Mucosa of stomach (tissue), 1 donor: ENCODE results near the gene RPL27A.

Experiments used
- H3K27me3 ChIP-seq: one replicate; pipeline ENCODE4 v1.7.0; 2013; ENCODE audit warnings: mild to moderate bottlenecking, low read length; ENCODE audit not compliant: control insufficient read depth, insufficient read depth
- H3K36me3 ChIP-seq: one replicate; pipeline ENCODE4 v1.7.0; 2013; ENCODE audit warnings: low read length; ENCODE audit not compliant: control insufficient read depth, insufficient read depth
- H3K4me1 ChIP-seq: one replicate; pipeline ENCODE4 v1.7.0; 2013; ENCODE audit warnings: mild to moderate bottlenecking, low read length; ENCODE audit not compliant: control insufficient read depth, insufficient read depth
- H3K4me3 ChIP-seq: one replicate; pipeline ENCODE4 v1.7.0; 2013; ENCODE audit warnings: low read length
- H3K9ac ChIP-seq: one replicate; pipeline ENCODE4 v1.7.0; 2013; ENCODE audit warnings: mild to moderate bottlenecking, low read length, moderate library complexity
- H3K9me3 ChIP-seq: one replicate; pipeline ENCODE4 v1.7.0; 2013; ENCODE audit warnings: mild to moderate bottlenecking, low read length, moderate library complexity; ENCODE audit not compliant: control insufficient read depth
- donor health status: Pancreatic carcinoma.

Gene RPL27A

GRCh38 chr11:8692417-8692816 lies 9.8 kb downstream of the RPL27A start:
- H3K9me3 ChIP-seq, result no peaks in the 10 kb centered on the region
- H3K27me3 ChIP-seq, result no peaks in the 10 kb centered on the region
- no peak overlapping the region for H3K4me3 ChIP-seq
- H3K36me3 ChIP-seq, result peaks cover 14% of the 10 kb centered on the region
- H3K4me1 ChIP-seq, result peaks cover 5% of the 10 kb centered on the region
- H3K9ac ChIP-seq, result no peak overlapping the region

GRCh38 chr11:8693010-8693551 lies 10.5 kb downstream of the RPL27A start:
- Histone ChIP-seq H3K27me3 (no peaks in the 10 kb centered on the region), H3K4me3 (no peak overlapping the region), H3K9ac (no peak overlapping the region), H3K9me3 (no peaks in the 10 kb centered on the region), H3K4me1 (no peaks in the 10 kb centered on the region), H3K36me3 (peaks cover 14% of the 10 kb centered on the region)

- peaks cover 15% of the 10 kb centered on the region for H3K36me3 ChIP-seq
- no peak overlapping the region for H3K4me3 ChIP-seq
- no peak overlapping the region for H3K9ac ChIP-seq
- H3K27me3 ChIP-seq, result no peaks in the 10 kb centered on the region
- H3K4me1 ChIP-seq, result no peaks in the 10 kb centered on the region
- H3K9me3 ChIP-seq, result no peaks in the 10 kb centered on the region
Measured at GRCh38 chr11:8693555-8693954, 11.0 kb downstream of the RPL27A start.

- peaks cover 2% of the 10 kb centered on the region for H3K4me1 ChIP-seq
- peaks cover 19% of the 10 kb centered on the region for H3K36me3 ChIP-seq
- H3K9me3 ChIP-seq, result no peaks in the 10 kb centered on the region
- H3K4me3 ChIP-seq, result no peak overlapping the region
- H3K9ac ChIP-seq, result no peak overlapping the region
- no peaks in the 10 kb centered on the region for H3K27me3 ChIP-seq
Measured at GRCh38 chr11:8694137-8694536, 11.5 kb downstream of the RPL27A start.

GRCh38 chr11:8697054-8697453 lies 14.5 kb downstream of the RPL27A start:
- H3K4me1 ChIP-seq, result peaks cover 16% of the 10 kb centered on the region
- H3K9me3 ChIP-seq, result no peaks in the 10 kb centered on the region
- peaks cover 27% of the 10 kb centered on the region for H3K36me3 ChIP-seq
- H3K4me3 ChIP-seq, result no peak overlapping the region
- no peaks in the 10 kb centered on the region for H3K27me3 ChIP-seq
- H3K9ac ChIP-seq, result no peak overlapping the region

GRCh38 chr11:8698379-8698851 lies 15.8 kb downstream of the RPL27A start:
- Histone ChIP-seq H3K27me3 (no peaks in the 10 kb centered on the region), H3K4me3 (no peak overlapping the region), H3K9me3 (no peaks in the 10 kb centered on the region), H3K9ac (no peak overlapping the region), H3K4me1 (peaks cover 16% of the 10 kb centered on the region), H3K36me3 (peaks cover 30% of the 10 kb centered on the region)

GRCh38 chr11:8698917-8699441 lies 16.4 kb downstream of the RPL27A start:
- H3K4me3 ChIP-seq, result no peak overlapping the region

GRCh38 chr11:8699903-8700302 lies 17.3 kb downstream of the RPL27A start:
- H3K4me1 ChIP-seq, result peaks cover 16% of the 10 kb centered on the region
- no peaks in the 10 kb centered on the region for H3K9me3 ChIP-seq
- H3K9ac ChIP-seq, result peak overlapping the region; percentile 18
- H3K27me3 ChIP-seq, result no peaks in the 10 kb centered on the region
- H3K36me3 ChIP-seq, result peaks cover 30% of the 10 kb centered on the region
- no peak overlapping the region for H3K4me3 ChIP-seq

More at GRCh38 chr11:8698917-8699441, 16.4 kb downstream of the RPL27A start:
- Histone ChIP-seq H3K4me1 (peaks cover 16% of the 10 kb centered on the region), H3K27me3 (no peaks in the 10 kb centered on the region), H3K9ac (no peak overlapping the region), H3K9me3 (no peaks in the 10 kb centered on the region), H3K36me3 (peaks cover 30% of the 10 kb centered on the region)

GRCh38 chr11:8701891-8702597 lies 19.5 kb downstream of the RPL27A start:
- Histone ChIP-seq H3K9ac (no peak overlapping the region), H3K36me3 (peaks cover 31% of the 10 kb centered on the region), H3K27me3 (no peaks in the 10 kb centered on the region), H3K4me1 (peaks cover 16% of the 10 kb centered on the region), H3K9me3 (no peaks in the 10 kb centered on the region), H3K4me3 (no peak overlapping the region)

GRCh38 chr11:8702598-8702915 lies 20.0 kb downstream of the RPL27A start:
- H3K4me1 ChIP-seq, result peaks cover 16% of the 10 kb centered on the region
- H3K27me3 ChIP-seq, result no peaks in the 10 kb centered on the region
- H3K4me3 ChIP-seq, result no peak overlapping the region
- peaks cover 35% of the 10 kb centered on the region for H3K36me3 ChIP-seq
- no peaks in the 10 kb centered on the region for H3K9me3 ChIP-seq
- H3K9ac ChIP-seq, result no peak overlapping the region

- Histone ChIP-seq H3K4me1 (peaks cover 25% of the 10 kb centered on the region), H3K36me3 (peaks cover 42% of the 10 kb centered on the region), H3K9ac (no peak overlapping the region), H3K27me3 (no peaks in the 10 kb centered on the region), H3K4me3 (no peak overlapping the region), H3K9me3 (no peaks in the 10 kb centered on the region)
Measured at GRCh38 chr11:8704136-8704535, 21.5 kb downstream of the RPL27A start.

GRCh38 chr11:8705146-8705545 lies 22.6 kb downstream of the RPL27A start:
- no peak overlapping the region for H3K9ac ChIP-seq
- no peak overlapping the region for H3K4me3 ChIP-seq
- H3K9me3 ChIP-seq, result no peaks in the 10 kb centered on the region
- H3K4me1 ChIP-seq, result peaks cover 15% of the 10 kb centered on the region
- H3K27me3 ChIP-seq, result no peaks in the 10 kb centered on the region
- peaks cover 34% of the 10 kb centered on the region for H3K36me3 ChIP-seq
